Psoas muscle (tissue), 8 donors: ENCODE measurements around the gene ANO9. TPM values are rescaled to one million over a fixed set of nuclear protein-coding genes. Genes with fewer than 3 reads are reported as not detected.

Experiments used
- ATAC-seq, 4 donors: fragments of 200-7000 bp; cut with Tn5 transposase; one replicate each; pipeline ENCODE4 v1.9.1; 2020; ENCODE audit warnings: moderate library complexity in 3 of 4, mild to moderate bottlenecking in 2 of 4
- DNase-seq, 2 donors: peaks; one replicate each; pipeline ENCODE4 v3.0.0-alpha.2; 2020
- H3K27ac ChIP-seq: fragments of 200-600 bp; one replicate; pipeline ENCODE4 v1.8.0; 2022
- H3K27me3 ChIP-seq, 3 donors: fragments of 200-600 bp in 1 of 3; one replicate each; pipeline versions ENCODE4 v1.6.1 to v1.8.0; 2013 to 2022; ENCODE audit warnings: low read length in 2 of 3, mild to moderate bottlenecking in 2 of 3, moderate library complexity in 1 of 3; ENCODE audit not compliant: insufficient read depth in 3 of 3
- H3K36me3 ChIP-seq, 2 donors: fragments of 200-600 bp in 1 of 2; one replicate each; pipeline versions ENCODE4 v1.6.1 to v1.8.0; 2013 to 2022; ENCODE audit warnings: low read depth in 1 of 2, mild to moderate bottlenecking in 1 of 2, moderate library complexity in 1 of 2; ENCODE audit not compliant: insufficient read depth in 1 of 2
- H3K4me1 ChIP-seq: fragments of 200-600 bp; one replicate; pipeline ENCODE4 v1.8.0; 2022
- H3K4me3 ChIP-seq: fragments of 200-600 bp; one replicate; pipeline ENCODE4 v1.8.0; 2022; ENCODE audit warnings: mild to moderate bottlenecking
- H3K9me3 ChIP-seq: fragments of 200-600 bp; one replicate; pipeline ENCODE4 v1.8.0; 2022
- WGBS, 3 donors: extraction: QIAGEN DNeasy Blood & Tissue Kit; methylation state at CpG; one replicate each; pipeline versions ENCODE4 v1.1.6 to v1.1.7; 2013; 5-methylcytosine and 5-hydroxymethylcytosine counted together
- intact Hi-C, 2 donors: fragments of 100-400 bp; cut with DNase I; formaldehyde crosslinking; loops; one replicate each; pipeline versions ENCODE4 v1.11.0 to v1.14.2; 2022
- polyA plus RNA-seq, 3 donors: library from polyadenylated mRNA; stranded (reverse); fragments of 200-250 nt; gene quantifications; one replicate each; pipeline ENCODE4 v1.2.3, GENCODE V29; 2013
- total RNA-seq, 4 donors: library from RNA; stranded (reverse); fragmentation: NEBNext Ultra II Directional in 2 of 4; extraction: Animal tissue kit (Norgen Biotek cat#: 25700) in 2 of 4; gene quantifications; one replicate each; pipeline versions ENCODE4 v1.2.1 to v1.2.4, GENCODE V29; 2021 to 2023
- TF ChIP-seq, protein P1 (sequence below): fragments of 200-600 bp; IDR thresholded peaks from one replicate; pipeline ENCODE4 v1.8.0; 2022; ENCODE audit warnings: antibody characterized with exemption
- donor health status: healthy with polysubstance abuse.
- donor health status: DM: no; HTN: no; CAD: no; lungs with moderate emphysema.
- donor health status: Bipolar disorder and iron deficiency.
- donor health status: healthy.
- donor health status: DM: yes; HTN: yes; CAD: no.
- donor health status: DM: no; HTN: no; CAD: no.
- donor health status: DM: no; HTN: no; CAD: no.
- donor health status: DM: yes; HTN: yes; CAD: no.

Gene ANO9
- total and polyA plus RNA-seq, 7 donors = 0.09 to 0.59 (median 0.13) TPM; not detected in 1

DNA sequence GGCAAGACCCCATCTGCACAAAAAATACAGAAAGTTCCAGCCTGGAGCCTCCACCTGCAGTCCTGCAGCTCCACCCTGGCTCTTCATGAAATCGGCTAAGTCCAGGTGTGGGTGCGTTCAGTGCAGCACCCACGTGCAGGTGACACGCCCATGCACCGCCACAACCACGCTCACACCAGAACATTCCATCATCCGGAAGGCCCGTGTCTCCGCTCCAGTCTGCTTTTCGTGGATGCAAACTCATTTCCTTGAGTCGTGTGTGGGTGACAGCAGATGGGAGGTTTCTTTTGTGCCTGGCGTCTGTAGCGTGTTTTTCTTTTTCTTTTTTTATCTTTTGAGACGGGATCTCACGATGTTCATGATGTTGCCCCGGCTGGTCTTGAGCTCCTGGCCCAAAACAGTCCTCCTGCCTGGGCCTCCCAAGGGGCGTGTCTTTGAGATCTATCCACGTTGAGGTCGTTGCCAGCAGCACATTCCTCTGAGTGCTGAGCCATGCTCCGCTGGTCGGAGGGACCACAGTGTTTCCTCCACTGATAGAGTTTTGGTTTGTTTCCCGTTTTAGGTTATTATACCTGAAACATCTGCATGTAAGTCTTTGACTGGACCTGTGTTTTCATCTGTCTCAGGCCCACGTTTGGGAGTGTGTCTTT, 15.4 kb upstream of the ANO9 start:
- H3K4me3 ChIP-seq = no peak overlapping the region
- peak in 1 of 2 donors; percentile 38 for DNase-seq
- no peak overlapping the region for H3K27ac ChIP-seq
- 73 to 76% (median 76%) methylated on average over 23 of the region's 23 CpGs for WGBS, 3 donors
- H3K27me3 ChIP-seq = no peaks in the 10 kb centered on the region
- peaks cover 3 to 60% of the 10 kb centered on the region in 2 donors for H3K36me3 ChIP-seq
- no peaks in the 10 kb centered on the region for H3K4me1 ChIP-seq
- H3K9me3 ChIP-seq = no peaks in the 10 kb centered on the region
- TF ChIP-seq, protein P1, sequence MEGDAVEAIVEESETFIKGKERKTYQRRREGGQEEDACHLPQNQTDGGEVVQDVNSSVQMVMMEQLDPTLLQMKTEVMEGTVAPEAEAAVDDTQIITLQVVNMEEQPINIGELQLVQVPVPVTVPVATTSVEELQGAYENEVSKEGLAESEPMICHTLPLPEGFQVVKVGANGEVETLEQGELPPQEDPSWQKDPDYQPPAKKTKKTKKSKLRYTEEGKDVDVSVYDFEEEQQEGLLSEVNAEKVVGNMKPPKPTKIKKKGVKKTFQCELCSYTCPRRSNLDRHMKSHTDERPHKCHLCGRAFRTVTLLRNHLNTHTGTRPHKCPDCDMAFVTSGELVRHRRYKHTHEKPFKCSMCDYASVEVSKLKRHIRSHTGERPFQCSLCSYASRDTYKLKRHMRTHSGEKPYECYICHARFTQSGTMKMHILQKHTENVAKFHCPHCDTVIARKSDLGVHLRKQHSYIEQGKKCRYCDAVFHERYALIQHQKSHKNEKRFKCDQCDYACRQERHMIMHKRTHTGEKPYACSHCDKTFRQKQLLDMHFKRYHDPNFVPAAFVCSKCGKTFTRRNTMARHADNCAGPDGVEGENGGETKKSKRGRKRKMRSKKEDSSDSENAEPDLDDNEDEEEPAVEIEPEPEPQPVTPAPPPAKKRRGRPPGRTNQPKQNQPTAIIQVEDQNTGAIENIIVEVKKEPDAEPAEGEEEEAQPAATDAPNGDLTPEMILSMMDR = no peak
- ATAC-seq = no peak
- intact Hi-C loops = loop anchor here in 1 of 2 donors (5.0 kb wide), 1 partner anchor 35 kb away; no protein-coding TSS in a partner anchor

DNA sequence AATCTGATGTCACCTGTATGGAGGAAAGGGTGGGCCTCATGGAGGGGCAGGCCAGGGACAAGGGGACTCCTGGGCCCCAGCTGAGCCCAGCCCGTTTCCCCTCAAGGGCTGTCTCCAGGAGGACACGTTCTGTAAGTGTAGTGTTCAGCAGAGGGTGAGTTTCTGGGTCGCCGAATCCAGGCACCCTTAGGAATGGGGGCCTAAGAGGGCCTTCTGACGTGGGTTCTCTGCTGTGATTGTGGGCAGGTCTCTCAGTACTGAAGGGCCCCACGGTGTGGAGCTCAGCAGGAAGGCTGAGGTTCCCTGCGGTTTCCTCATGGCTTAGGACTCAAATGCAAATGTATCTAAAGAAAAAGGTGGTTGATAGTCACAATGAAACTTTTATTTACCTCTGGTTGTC, 14.7 kb upstream of the ANO9 start:
- TF ChIP-seq, protein P1 = no peak
- no peaks in the 10 kb centered on the region for H3K9me3 ChIP-seq
- DNase-seq = peak; percentile 0 to 27
- peaks cover 3 to 57% of the 10 kb centered on the region in 2 donors for H3K36me3 ChIP-seq
- H3K27ac ChIP-seq = no peak overlapping the region
- H3K4me1 ChIP-seq = peaks cover 7% of the 10 kb centered on the region
- WGBS, 3 donors = 72 to 79% (median 75%) methylated on average over 7 of the region's 7 CpGs
- H3K4me3 ChIP-seq = no peak overlapping the region
- intact Hi-C loops = loop anchor here in 1 of 2 donors (5.0 kb wide), 1 partner anchor 36 kb away; no protein-coding TSS in a partner anchor
- no peaks in the 10 kb centered on the region for H3K27me3 ChIP-seq
- ATAC-seq = no peak

DNA sequence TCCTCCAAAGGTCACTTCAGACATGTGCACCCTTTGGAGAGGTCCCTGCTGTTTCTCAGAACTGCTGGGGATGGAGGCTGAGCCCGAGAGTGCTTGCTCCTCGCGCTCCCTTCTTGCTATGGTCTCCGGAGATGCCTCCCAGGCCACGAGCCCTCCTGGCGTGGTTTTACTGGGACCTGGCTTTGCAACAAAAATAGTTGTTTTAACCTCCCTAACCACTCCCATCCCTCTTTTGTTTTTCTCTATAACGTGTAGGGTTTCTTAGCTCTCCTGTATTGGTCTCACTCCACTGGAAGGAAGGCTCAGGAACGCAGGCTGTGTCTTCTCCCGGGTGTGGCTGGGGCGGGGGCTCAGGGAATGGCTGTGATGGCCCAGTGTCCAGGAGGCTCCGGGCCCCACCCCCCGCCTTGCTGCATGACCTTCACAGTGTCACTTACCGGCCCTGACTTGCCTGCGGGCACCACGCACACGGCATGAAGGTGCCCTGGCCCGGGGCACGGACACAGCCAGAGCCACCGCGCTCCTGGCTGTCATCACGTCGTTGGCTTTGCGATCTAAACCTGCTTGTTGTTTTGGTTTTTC, 13.8 kb upstream of the ANO9 start:
- Histone ChIP-seq H3K36me3 (peaks cover 0 to 48% of the 10 kb centered on the region in 2 donors), H3K27ac (no peak overlapping the region), H3K4me3 (no peak overlapping the region), H3K27me3 (no peaks in the 10 kb centered on the region), H3K9me3 (no peaks in the 10 kb centered on the region), H3K4me1 (peaks cover 13% of the 10 kb centered on the region)
- ATAC-seq (no peak), DNase-seq (peak; percentile 15 to 40)
- intact Hi-C loops = loop anchor here in 1 of 2 donors (5.0 kb wide), 1 partner anchor 37 kb away; no protein-coding TSS in a partner anchor
- TF ChIP-seq, protein P1 = no peak
- WGBS, 3 donors = 85 to 89% (median 87%) methylated on average over 23 of the region's 23 CpGs

DNA sequence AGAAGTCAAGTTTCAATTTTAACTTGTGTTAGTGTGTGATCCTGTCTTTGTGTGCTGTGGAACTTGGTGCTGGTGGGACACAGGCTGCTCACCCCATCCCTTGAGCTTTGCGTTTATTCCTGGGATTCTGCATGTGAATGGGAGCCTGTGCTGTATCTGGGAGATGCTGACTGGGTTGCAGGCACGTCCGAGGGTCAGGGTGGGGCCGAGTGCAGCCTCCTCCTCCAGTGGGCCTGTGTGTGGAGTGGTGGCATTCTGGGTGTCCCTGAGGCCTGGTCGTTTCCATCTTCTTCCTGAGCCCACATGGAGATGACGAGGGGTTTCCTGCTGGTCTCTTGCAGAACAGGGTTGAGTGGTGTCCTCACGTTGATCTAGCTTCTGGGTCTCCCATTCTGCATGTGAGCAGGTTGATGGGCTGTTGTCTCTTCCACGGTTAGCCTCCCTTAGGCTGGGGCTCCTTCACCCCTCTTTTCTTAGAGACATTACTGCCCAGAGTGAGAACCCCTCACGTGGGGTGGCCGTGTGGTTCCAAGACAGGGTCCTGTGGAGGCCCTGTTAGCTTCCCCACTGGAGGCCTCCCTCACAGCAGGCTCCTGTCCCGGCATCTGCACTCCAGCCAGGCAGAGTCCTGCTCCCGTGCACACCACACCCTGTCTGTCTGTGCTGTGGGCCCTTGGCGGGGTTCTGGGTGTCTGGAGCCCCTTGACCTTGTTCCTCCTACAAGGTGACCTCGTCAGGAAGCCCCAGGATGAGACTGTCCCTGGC, 13.2 kb upstream of the ANO9 start:
- intact Hi-C loops = loop anchor here in 1 of 2 donors (5.0 kb wide), 2 partner anchors 37 to 47 kb away; no protein-coding TSS in a partner anchor

More for the DNA sequence above, 13.2 kb upstream of the ANO9 start:
- H3K36me3 ChIP-seq = peaks cover 0 to 41% of the 10 kb centered on the region in 2 donors
- DNase-seq = peak in 1 of 2 donors; percentile 34
- no peak overlapping the region for H3K27ac ChIP-seq
- H3K4me3 ChIP-seq = no peak overlapping the region
- H3K9me3 ChIP-seq = no peaks in the 10 kb centered on the region
- H3K27me3 ChIP-seq = no peaks in the 10 kb centered on the region
- no peak for ATAC-seq
- WGBS, 3 donors = 72 to 73% (median 73%) methylated on average over 14 of the region's 14 CpGs
- peaks cover 13% of the 10 kb centered on the region for H3K4me1 ChIP-seq
- TF ChIP-seq, protein P1 = no peak
